GM23338 (cell line): ENCODE results near the gene DNAAF5. TPM values are rescaled to one million over a fixed set of nuclear protein-coding genes. Genes with fewer than 3 reads are reported as not detected.

ENCODE experiments used
- ATAC-seq: fragments of 200-7000 bp; cut with Tn5 transposase; 3 replicates; pipeline ENCODE4 v1.9.1; 2020
- DNase-seq: peaks from one replicate; pipeline ENCODE4 v3.0.0-alpha.2; 2015; ENCODE audit warnings: low spot score
- H2AFZ ChIP-seq: fragments of 200-600 bp; sonication (generic); 2 replicates; pipeline ENCODE4 v1.8.0; 2016; ENCODE audit warnings: antibody characterized with exemption, mild to moderate bottlenecking, moderate library complexity
- H3F3A ChIP-seq: fragments of 200-600 bp; sonication (generic); replicated peaks from 2 replicates; pipeline ENCODE4 v1.8.0; 2017; ENCODE audit warnings: antibody characterized with exemption, mixed run types, low read depth
- H3K27ac ChIP-seq: fragments of 200-600 bp; sonication (generic); 2 replicates; pipeline ENCODE4 v1.6.1; 2016; ENCODE audit warnings: low read depth
- H3K27me3 ChIP-seq: fragments of 200-600 bp; sonication (generic); 2 replicates; pipeline ENCODE4 v1.8.0; 2016; ENCODE audit warnings: mild to moderate bottlenecking, mixed run types, moderate library complexity; ENCODE audit not compliant: insufficient read depth
- H3K36me3 ChIP-seq: fragments of 200-600 bp; sonication (generic); 2 replicates; pipeline ENCODE4 v1.8.0; 2016; ENCODE audit warnings: mild to moderate bottlenecking; ENCODE audit not compliant: insufficient read depth
- H3K4me1 ChIP-seq: fragments of 200-600 bp; sonication (generic); 2 replicates; pipeline ENCODE4 v1.8.0; 2016; ENCODE audit warnings: mild to moderate bottlenecking, moderate library complexity; ENCODE audit not compliant: insufficient read depth
- H3K4me2 ChIP-seq: fragments of 200-600 bp; sonication (generic); 2 replicates; pipeline ENCODE4 v1.7.1; 2017; ENCODE audit warnings: mixed run types
- H3K4me3 ChIP-seq: fragments of 200-600 bp; sonication (generic); 2 replicates; pipeline ENCODE4 v1.6.1; 2016; ENCODE audit warnings: mixed run types
- H3K79me2 ChIP-seq: fragments of 200-600 bp; sonication (generic); replicated peaks from 2 replicates; pipeline ENCODE4 v1.8.0; 2017; ENCODE audit warnings: mild to moderate bottlenecking; ENCODE audit not compliant: insufficient read depth
- H3K9me2 ChIP-seq: fragments of 200-600 bp; sonication (generic); 2 replicates; pipeline ENCODE4 v1.8.0; 2017; ENCODE audit not compliant: insufficient read depth
- H4K20me1 ChIP-seq: fragments of 200-600 bp; sonication (generic); replicated peaks from 2 replicates; pipeline ENCODE4 v1.8.0; 2017; ENCODE audit warnings: mild to moderate bottlenecking; ENCODE audit not compliant: insufficient read depth
- H3K27ac Mint-ChIP-seq: 2 replicates; pipeline ENCODE4 v1.8.0; 2020; ENCODE audit warnings: inconsistent platforms, mild to moderate bottlenecking, moderate library complexity, mixed read lengths
- H3K27me3 Mint-ChIP-seq: 3 replicates; pipeline ENCODE4 v1.8.0; 2022; ENCODE audit warnings: low read depth, mild to moderate bottlenecking, moderate library complexity, mixed read lengths, inconsistent platforms; ENCODE audit not compliant: insufficient read depth, poor library complexity
- H3K36me3 Mint-ChIP-seq: 3 replicates; pipeline ENCODE4 v1.8.0; 2021; ENCODE audit warnings: low read depth, mild to moderate bottlenecking, inconsistent platforms, moderate library complexity, mixed read lengths
- H3K4me1 Mint-ChIP-seq: 3 replicates; pipeline ENCODE4 v1.8.0; 2020; ENCODE audit warnings: mild to moderate bottlenecking, inconsistent platforms, mixed read lengths
- H3K4me3 Mint-ChIP-seq: 3 replicates; pipeline ENCODE4 v1.8.0; 2021; ENCODE audit warnings: moderate library complexity, mild to moderate bottlenecking, inconsistent platforms, mixed read lengths
- H3K9me3 Mint-ChIP-seq: 3 replicates; pipeline ENCODE4 v1.8.0; 2020; ENCODE audit warnings: moderate library complexity, mild to moderate bottlenecking, inconsistent platforms, mixed read lengths
- CREB1 ChIP-seq: fragments of 250-450 bp; sonication (Bioruptor Pico); IDR thresholded peaks from 2 replicates; pipeline ENCODE4 v1.5.0; 2020; ENCODE audit warnings: low read depth, mild to moderate bottlenecking, moderate library complexity
- EZH2phosphoT487 ChIP-seq: fragments of 200-600 bp; sonication (generic); IDR thresholded peaks from one replicate; pipeline ENCODE4 v1.8.1; 2018; ENCODE audit warnings: antibody characterized with exemption; ENCODE audit not compliant: unreplicated experiment
- NANOG ChIP-seq: IDR thresholded peaks from 2 replicates; pipeline ENCODE4 v1.6.1; 2016; ENCODE audit warnings: antibody characterized with exemption, borderline replicate concordance
- POLR2AphosphoS5 ChIP-seq: IDR thresholded peaks from 2 replicates; pipeline ENCODE4 v1.6.1; 2016; ENCODE audit warnings: antibody characterized with exemption, low read depth
- STAT1 ChIP-seq: IDR thresholded peaks from one replicate; pipeline ENCODE4 v1.6.1; 2016; ENCODE audit warnings: antibody characterized with exemption; ENCODE audit not compliant: unreplicated experiment
- ZNF114 ChIP-seq: fragments of 250-450 bp; sonication (Bioruptor Pico); IDR thresholded peaks from 2 replicates; pipeline ENCODE4 v1.5.0; 2020; ENCODE audit warnings: mild to moderate bottlenecking, moderate library complexity
- ZNF331 ChIP-seq: fragments of 250-450 bp; sonication (Bioruptor Pico); IDR thresholded peaks from 2 replicates; pipeline ENCODE4 v1.5.0; 2020; ENCODE audit warnings: low read depth, mild to moderate bottlenecking, moderate library complexity
- polyA plus RNA-seq: library from polyadenylated mRNA; unstranded; fragments of >200 nt; fragmentation: Nextera tagmentation; extraction: Ambion mirVana; gene quantifications from 2 replicates; pipeline ENCODE4 v1.2.1, GENCODE V29; 2016
- total RNA-seq: library from RNA; depleted of rRNA; stranded (reverse); fragments of >200 nt; shearing (Covaris generic); gene quantifications from 2 replicates; pipeline ENCODE4 v1.2.3, GENCODE V29; 2014
- TF ChIP-seq, protein P1 (sequence below): IDR thresholded peaks from 2 replicates; pipeline ENCODE4 v1.6.1; 2016; ENCODE audit warnings: antibody characterized with exemption
- TF ChIP-seq, protein P2 (sequence below): fragments of 250-450 bp; sonication (Bioruptor Pico); IDR thresholded peaks from 2 replicates; pipeline ENCODE4 v1.5.0; 2020; ENCODE audit warnings: mild to moderate bottlenecking, moderate library complexity

DNAAF5 gene
- total and polyA plus RNA-seq, 2 experiments from 2014 or later, result 20.4 to 86.7 TPM

DNA sequence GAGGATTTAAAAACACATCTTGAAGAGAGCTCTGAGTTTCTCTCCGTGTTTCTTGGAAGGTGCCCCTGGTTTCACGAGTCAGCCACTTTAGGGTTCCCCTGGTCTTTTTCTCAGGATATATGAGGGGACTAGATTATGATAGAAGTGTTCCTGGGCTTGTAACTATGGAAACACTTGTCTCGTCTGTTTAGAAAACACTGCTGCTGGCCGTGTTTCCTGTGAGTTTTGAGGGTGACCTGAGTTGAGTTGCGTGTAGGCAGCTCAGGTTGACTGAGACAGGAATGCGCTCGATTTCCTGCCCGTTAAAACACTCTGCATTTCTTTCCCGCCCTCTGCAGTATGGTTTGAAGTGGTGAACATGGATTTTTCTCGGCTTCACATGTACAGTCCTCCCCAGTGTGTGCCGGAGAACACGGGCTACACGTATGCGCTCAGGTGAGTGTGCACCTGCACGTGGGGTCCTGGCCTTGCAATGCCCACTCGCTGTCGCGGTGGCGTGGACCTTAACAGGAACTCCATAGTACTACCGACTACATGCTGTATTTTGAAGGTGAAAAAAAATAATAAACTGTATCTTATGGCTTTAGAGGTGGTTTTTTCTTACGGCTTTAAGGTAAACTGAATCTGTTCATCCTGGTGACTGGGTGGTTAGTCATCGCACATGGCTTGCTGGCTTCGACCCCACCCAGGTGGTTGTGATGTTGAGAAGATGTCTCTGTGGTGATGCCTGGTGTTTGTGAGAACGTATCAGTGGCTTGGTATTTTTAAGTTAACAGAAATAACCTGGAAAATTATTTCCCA lies 105.9 kb downstream of the DNAAF5 start, which contains the start of gene SUN1:
Gene SUN1, plus strand, starts transcription at position 310 of the 801 bp plus-strand sequence. Its CDS starts 49 bp downstream, at position 359.
- H3K27me3 ChIP-seq, result no peaks in the 10 kb centered on the region
- H4K20me1 ChIP-seq, result peaks cover 69% of the 10 kb centered on the region
- peak within 1 kb of the TSS; percentile 86 for H3K27ac Mint-ChIP-seq
- H3K27me3 Mint-ChIP-seq, result peaks cover 12% of the 10 kb centered on the region
- no peak for TF ChIP-seq STAT1
- no peak for TF ChIP-seq EZH2phosphoT487
- no peak for TF ChIP-seq NANOG
- no peak for TF ChIP-seq ZNF114 (CRISPR knock-in tag)
- TF ChIP-seq POLR2AphosphoS5, result no peak
- TF ChIP-seq ZNF331 (CRISPR knock-in tag), result no peak
- TF ChIP-seq, protein P1, sequence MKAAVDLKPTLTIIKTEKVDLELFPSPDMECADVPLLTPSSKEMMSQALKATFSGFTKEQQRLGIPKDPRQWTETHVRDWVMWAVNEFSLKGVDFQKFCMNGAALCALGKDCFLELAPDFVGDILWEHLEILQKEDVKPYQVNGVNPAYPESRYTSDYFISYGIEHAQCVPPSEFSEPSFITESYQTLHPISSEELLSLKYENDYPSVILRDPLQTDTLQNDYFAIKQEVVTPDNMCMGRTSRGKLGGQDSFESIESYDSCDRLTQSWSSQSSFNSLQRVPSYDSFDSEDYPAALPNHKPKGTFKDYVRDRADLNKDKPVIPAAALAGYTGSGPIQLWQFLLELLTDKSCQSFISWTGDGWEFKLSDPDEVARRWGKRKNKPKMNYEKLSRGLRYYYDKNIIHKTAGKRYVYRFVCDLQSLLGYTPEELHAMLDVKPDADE, result no peak
- TF ChIP-seq, protein P2, sequence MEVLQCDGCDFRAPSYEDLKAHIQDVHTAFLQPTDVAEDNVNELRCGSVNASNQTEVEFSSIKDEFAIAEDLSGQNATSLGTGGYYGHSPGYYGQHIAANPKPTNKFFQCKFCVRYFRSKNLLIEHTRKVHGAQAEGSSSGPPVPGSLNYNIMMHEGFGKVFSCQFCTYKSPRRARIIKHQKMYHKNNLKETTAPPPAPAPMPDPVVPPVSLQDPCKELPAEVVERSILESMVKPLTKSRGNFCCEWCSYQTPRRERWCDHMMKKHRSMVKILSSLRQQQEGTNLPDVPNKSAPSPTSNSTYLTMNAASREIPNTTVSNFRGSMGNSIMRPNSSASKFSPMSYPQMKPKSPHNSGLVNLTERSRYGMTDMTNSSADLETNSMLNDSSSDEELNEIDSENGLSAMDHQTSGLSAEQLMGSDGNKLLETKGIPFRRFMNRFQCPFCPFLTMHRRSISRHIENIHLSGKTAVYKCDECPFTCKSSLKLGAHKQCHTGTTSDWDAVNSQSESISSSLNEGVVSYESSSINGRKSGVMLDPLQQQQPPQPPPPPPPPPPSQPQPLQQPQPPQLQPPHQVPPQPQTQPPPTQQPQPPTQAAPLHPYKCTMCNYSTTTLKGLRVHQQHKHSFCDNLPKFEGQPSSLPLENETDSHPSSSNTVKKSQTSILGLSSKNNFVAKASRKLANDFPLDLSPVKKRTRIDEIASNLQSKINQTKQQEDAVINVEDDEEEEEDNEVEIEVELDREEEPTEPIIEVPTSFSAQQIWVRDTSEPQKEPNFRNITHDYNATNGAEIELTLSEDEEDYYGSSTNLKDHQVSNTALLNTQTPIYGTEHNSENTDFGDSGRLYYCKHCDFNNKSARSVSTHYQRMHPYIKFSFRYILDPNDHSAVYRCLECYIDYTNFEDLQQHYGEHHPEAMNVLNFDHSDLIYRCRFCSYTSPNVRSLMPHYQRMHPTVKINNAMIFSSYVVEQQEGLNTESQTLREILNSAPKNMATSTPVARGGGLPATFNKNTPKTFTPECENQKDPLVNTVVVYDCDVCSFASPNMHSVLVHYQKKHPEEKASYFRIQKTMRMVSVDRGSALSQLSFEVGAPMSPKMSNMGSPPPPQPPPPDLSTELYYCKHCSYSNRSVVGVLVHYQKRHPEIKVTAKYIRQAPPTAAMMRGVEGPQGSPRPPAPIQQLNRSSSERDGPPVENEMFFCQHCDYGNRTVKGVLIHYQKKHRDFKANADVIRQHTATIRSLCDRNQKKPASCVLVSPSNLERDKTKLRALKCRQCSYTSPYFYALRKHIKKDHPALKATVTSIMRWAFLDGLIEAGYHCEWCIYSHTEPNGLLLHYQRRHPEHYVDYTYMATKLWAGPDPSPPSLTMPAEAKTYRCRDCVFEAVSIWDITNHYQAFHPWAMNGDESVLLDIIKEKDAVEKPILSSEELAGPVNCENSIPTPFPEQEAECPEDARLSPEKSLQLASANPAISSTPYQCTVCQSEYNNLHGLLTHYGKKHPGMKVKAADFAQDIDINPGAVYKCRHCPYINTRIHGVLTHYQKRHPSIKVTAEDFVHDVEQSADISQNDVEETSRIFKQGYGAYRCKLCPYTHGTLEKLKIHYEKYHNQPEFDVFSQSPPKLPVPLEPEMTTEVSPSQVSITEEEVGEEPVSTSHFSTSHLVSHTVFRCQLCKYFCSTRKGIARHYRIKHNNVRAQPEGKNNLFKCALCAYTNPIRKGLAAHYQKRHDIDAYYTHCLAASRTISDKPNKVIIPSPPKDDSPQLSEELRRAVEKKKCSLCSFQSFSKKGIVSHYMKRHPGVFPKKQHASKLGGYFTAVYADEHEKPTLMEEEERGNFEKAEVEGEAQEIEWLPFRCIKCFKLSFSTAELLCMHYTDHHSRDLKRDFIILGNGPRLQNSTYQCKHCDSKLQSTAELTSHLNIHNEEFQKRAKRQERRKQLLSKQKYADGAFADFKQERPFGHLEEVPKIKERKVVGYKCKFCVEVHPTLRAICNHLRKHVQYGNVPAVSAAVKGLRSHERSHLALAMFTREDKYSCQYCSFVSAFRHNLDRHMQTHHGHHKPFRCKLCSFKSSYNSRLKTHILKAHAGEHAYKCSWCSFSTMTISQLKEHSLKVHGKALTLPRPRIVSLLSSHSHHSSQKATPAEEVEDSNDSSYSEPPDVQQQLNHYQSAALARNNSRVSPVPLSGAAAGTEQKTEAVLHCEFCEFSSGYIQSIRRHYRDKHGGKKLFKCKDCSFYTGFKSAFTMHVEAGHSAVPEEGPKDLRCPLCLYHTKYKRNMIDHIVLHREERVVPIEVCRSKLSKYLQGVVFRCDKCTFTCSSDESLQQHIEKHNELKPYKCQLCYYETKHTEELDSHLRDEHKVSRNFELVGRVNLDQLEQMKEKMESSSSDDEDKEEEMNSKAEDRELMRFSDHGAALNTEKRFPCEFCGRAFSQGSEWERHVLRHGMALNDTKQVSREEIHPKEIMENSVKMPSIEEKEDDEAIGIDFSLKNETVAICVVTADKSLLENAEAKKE, result no peak
- no peak for TF ChIP-seq CREB1 (CRISPR knock-in tag)
- peak within 1 kb of the TSS; percentile 34 for H3K27ac ChIP-seq
- no peaks in the 10 kb centered on the region for H3K9me2 ChIP-seq
- H2AFZ ChIP-seq, result no peak within 1 kb of the TSS
- H3K36me3 ChIP-seq, result no peaks in the 10 kb centered on the region; the same call in 1 of the 2 replicates
- ATAC-seq (no peak; the same call in 2 of the 3 replicates), DNase-seq (peak; percentile 66)
- peak within 1 kb of the TSS; percentile 9 for H3K4me3 ChIP-seq
- no peaks in the 10 kb centered on the region for H3K9me3 Mint-ChIP-seq
- peaks cover 17% of the 10 kb centered on the region for H3K4me1 ChIP-seq
- no peaks in the 10 kb centered on the region for H3F3A ChIP-seq
- peaks cover 98% of the 10 kb centered on the region for H3K79me2 ChIP-seq
- H3K4me3 Mint-ChIP-seq, result peak within 1 kb of the TSS; percentile 36; the same call in 1 of the 3 replicates
- peak within 1 kb of the TSS; percentile 30 for H3K4me2 ChIP-seq
- peaks cover 25% of the 10 kb centered on the region for H3K36me3 Mint-ChIP-seq
- peaks cover 44% of the 10 kb centered on the region for H3K4me1 Mint-ChIP-seq
